Activated CD4-positive, alpha-beta T cell treated with anti-CD3 and anti-CD28 coated beads for 24 hours (primary cell): ENCODE measurements around the gene SCG2.

Experiments used
- DNase-seq, 2 donors: peaks; one replicate each; pipeline ENCODE4 v3.0.0-alpha.2; 2020; ENCODE audit warnings: low read depth in 2 of 2

Gene SCG2, protein sequence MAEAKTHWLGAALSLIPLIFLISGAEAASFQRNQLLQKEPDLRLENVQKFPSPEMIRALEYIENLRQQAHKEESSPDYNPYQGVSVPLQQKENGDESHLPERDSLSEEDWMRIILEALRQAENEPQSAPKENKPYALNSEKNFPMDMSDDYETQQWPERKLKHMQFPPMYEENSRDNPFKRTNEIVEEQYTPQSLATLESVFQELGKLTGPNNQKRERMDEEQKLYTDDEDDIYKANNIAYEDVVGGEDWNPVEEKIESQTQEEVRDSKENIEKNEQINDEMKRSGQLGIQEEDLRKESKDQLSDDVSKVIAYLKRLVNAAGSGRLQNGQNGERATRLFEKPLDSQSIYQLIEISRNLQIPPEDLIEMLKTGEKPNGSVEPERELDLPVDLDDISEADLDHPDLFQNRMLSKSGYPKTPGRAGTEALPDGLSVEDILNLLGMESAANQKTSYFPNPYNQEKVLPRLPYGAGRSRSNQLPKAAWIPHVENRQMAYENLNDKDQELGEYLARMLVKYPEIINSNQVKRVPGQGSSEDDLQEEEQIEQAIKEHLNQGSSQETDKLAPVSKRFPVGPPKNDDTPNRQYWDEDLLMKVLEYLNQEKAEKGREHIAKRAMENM

DNA sequence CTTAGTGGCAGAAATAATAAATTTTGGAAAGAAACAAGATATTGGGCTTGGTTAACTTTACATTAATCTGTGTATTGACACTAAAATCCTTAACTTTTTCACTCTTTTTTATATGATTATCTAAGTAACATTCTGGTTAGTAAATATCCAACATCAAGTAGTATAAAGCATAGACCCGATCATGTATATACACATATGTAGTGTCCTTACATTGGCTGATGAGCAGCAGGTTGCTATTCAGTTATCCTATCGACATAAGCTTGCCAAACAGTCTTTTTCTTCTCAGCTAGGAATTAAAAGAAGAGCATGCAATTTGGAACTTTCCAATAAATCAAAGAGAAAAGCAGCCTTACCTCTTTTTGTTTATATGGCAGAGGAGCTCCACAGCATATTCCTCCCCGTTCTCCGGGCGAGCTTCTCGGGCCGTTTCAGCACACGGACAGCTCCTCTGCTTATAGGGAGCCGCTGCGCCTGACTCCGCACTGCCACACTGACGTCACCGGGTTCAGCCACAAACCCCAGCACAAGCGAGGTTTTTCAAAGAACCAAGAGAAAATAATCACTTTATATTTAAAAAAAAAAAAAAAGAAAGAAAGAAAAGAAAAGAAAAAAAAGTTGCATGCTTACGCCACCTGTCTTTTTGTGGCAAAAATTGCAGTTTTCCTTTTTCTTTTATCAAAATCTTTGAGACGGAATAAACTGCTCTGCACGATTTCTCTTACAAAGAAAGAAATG is at the start of gene SCG2:
Gene SCG2 (minus strand): TSS at position 430 of the 735 bp plus-strand sequence. CDS start 3,079 bp downstream, outside the sequence.
- DNase-seq: peak in 1 of 2 donors; percentile 4

DNA sequence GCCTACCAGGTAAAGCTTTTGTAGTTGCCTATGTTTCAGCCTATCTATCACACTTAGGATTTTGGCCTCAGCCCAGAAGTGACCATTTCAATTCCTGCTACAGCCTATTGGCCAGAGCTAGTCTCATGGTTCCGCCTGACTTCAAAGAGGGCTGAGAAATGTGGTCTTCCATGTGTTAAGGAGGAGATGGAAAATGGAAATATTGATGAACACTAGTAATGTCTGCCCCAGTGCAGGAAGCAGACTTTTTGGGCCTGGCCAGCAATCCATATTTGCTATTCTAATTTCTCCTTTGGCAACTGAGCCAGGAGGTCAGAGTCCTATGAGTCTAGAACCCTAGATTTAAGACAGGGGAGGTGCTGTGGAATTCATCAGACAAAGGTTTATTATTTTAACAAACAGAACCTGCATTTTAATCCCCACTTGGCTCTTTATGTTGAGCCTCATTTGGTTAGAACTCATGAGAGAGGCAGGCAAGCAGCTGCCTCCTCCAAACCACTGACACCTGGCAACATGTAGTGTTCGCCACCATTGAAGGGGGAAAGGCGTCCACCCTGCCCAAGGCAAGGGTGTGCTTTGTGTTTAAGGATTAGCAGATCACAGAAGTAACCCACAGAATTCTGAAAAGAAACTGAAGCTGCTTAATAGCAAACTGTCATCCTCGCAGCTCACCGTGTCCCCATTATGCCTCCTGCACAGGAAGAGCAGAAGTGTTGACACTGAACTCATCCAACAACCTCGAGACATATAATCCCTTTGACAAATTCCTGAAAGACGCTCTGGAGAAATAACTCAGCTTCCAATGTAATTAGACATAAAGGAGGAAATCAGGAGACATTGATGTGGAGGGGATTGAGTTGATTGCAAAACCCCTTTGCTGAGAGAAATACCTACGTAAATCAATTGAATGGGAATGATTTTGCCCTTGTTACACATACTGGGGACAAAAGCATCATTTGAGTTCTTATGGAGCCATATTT is 47.7 kb upstream of the SCG2 start:
- DNase-seq: no peak

GRCh38 chr2:223648755-223649154 is 46.6 kb upstream of the SCG2 start:
- DNase-seq: no peak

DNA sequence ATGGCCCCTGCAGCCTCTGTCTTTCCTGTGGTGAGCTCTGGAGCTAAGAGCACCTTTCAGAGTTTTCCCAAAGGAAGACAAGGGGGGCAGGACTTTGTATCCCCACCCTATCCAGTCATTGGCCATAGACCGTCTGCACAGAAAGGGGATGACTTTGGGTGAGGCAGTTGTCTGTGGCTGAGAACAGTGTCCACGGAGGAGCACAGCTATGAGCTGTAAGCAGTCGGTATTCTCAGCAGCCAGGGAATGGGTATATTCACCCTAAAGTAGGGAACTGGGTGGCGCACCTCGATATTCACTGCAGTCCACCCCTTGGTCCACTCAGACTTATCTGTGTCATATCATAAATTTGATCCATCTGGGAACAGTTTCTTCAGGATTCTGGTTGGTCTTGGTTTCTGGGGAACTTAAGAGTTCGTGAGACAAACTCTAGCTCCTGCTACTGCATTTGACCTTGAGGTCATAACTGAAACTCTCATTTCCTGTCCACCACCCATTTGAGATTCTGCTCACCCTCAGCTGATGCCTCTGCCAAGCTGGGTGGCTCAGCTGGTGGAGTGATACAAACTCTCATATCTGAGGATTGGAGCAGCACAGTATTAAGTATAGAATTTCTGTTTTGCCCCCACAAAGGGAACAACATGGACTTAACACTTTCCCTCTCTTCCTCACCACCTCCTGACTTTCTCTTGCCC is 45.2 kb upstream of the SCG2 start:
- no peak for DNase-seq

GRCh38 chr2:223644136-223644535 is 42.0 kb upstream of the SCG2 start:
- DNase-seq: no peak

DNA sequence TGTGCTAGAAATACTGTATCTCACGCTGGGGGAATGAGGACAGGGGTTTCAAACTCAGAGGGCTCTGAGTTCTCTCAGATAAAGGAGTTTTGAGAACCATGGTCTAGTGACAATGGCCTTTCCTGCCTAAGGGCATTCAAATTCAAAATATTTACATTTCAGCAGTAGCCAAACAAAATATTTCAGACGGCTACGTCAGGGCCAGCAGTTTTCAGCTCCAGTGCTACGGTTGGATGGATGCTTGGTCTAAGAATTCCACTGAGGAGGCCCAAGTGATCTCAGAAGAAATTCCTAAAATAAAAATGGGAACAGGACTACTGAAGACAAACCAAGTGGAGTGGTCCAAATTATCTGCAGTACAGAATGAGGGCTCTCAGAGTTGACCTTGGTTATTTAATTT is 41.1 kb upstream of the SCG2 start:
- no peak for DNase-seq

DNA sequence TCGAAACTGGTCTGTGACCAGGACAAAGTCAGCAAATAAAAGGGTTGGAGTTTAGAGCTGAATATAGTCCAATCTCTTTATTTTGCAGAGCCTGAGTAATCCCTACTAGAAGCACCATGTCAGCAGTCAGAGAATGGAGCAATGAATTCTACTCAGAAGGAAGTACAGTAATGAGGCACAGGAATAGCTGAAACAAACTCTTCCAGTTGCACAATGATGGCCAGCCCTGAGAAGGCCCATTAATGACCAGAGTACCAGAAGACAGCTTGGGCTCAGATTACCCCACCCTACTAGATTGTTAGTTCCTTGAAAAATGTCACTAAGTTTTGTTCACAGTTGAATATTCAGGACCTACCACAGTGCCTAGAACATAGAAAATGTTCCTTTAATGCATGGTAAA is 40.3 kb upstream of the SCG2 start:
- no peak for DNase-seq

DNA sequence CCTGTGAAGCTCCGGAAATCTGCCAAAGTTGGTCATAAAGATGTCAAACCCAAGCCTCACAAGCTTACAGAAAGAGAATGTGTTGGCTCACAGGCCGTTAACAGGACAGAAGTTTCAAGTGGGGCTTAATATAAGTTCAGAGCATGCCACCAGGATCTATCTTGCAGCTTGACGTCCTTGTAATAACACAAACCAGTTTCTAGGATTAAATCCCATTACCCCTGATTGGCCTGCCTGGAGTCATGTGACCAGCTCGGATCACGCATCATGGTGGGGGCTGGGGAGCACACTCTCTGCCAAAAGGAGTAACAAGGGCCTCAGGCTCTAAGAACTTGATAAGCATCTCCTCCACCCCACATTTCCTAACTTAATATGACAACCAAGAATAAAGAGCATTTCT is 38.9 kb upstream of the SCG2 start:
- DNase-seq: no peak

- no peak for DNase-seq
These were observed 32.9 kb upstream of the SCG2 start for GRCh38 chr2:223635080-223635479.

GRCh38 chr2:223634238-223634637 is 32.1 kb upstream of the SCG2 start:
- no peak for DNase-seq

DNA sequence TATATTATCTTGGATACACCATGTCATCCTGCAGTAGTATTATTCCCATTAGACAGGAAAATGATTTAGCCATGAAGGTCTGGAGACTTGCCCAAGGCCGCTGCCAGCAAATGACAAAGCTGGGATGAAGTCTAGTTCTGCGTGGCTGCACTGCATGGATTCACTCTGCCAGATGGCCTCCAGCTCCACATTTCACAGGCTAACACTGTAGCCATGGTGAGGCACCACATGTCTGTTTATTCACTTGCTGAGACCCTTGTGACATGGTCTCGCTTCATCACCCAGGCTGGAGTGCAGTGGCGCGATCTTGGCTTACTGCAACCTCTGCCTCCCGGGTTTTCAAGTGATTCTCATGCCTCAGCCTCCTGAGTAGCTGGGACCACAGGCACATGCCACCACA is 31.5 kb upstream of the SCG2 start:
- DNase-seq: no peak

DNA sequence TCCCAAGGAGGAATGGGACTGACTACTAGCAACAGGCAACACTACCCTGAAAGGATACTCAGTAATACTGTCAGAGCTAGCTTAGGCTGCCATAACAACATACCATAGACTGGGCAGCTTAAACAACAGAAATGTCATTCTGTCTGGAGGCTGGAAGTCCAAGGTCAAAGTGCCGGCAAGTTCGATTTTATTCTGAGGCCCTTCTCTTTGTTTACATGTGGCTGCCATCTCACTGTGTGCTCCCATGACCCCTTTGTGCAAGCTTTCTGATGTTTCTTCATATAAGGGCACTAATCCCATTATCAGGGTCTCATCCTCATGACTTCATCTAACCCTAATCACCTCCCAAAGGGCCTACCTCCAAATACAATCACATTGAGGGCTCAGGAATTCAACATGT is 30.7 kb upstream of the SCG2 start:
- no peak for DNase-seq

DNA sequence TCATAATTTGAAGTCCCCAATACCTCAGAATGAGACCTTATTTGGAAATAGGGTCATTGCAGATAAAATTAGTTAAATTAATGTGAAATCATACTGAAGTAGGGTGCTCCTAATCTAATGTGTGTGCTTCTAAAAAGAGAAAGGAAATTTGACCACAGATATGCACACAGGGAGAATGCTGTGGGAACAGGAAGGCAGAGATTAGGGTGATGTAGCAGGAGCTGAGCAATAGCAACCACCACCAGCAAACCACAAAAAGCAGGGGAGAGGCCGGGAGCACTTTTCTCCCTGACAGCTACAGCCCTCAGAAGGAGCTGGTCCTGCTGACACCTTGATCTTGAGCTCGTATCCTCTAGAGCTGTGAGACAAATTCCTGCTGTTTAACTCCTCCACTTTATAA is 24.6 kb upstream of the SCG2 start:
- no peak for DNase-seq

- no peak for DNase-seq
These were observed 23.5 kb upstream of the SCG2 start for GRCh38 chr2:223625652-223626051.

DNA sequence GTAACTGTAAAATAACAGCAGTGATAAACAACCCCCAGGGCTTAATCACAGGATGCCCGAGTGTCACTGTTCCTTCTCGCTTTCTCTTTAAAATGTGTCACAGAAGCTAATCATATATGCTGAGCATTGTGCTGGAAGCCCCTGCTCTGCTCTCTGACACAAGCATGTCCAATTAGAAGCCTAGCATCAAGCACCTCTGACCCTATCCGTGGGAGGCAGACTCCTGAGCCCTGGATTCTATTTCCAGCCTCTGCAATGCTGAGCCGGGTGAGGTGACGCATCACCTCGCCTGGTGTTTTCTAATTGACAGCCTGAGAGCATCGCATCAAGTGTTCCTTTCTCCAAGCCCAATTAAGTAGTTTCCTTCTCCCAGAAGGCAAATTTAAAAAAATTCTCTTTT is 19.7 kb upstream of the SCG2 start:
- DNase-seq: no peak

- no peak for DNase-seq
These were observed 17.4 kb upstream of the SCG2 start for GRCh38 chr2:223619486-223620129.

GRCh38 chr2:223618172-223619035 is 16.2 kb upstream of the SCG2 start:
- DNase-seq: no peak

DNA sequence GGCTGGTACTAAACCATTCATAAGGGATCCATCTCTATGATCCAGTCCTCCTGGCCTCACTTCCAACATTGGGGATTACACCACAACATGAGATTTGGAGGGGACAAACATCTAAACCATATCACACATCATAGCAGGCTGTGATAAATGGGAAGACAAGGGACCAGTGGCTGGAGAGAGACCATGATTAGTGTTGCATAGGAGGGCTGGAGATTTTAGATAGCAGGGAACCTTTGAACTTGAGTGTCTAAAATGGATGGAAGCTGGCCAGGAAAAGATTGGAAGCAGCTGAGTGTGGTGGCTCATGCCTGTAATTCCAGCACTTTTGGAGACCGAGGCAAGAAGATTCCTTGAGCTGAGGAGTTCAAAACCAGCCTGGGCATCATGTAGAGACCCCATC is 12.4 kb upstream of the SCG2 start:
- DNase-seq: no peak
